SK-MEL-5 (cell line): ENCODE data around the gene TBC1D28. TPM values are rescaled to one million over a fixed set of nuclear protein-coding genes. Genes with fewer than 3 reads are reported as not detected.
"Not testable (repeated sequence)": the region's sequence is repeated elsewhere in the genome, so short reads cannot be mapped to it uniquely, and the experiment has no call there.

Source experiments
- DNase-seq: peaks from one replicate; pipeline ENCODE4 v3.0.0-alpha.2; 2016; ENCODE audit warnings: low read depth, low spot score
- in situ Hi-C: cut with HindIII; loops from 2 replicates; pipeline ENCODE4 v1.10.0; 2016; ENCODE audit warnings: low sequenced_read_pairs, high pct_unique_total_duplicates, low pct_unique_long_range_greater_than_20kb
- small RNA-seq, 2 experiments: library from RNA; depleted of rRNA; stranded (forward); fragments of <200 nt; gene quantifications; one replicate each; pipeline ENCODE3, GENCODE V24; 2014
- total RNA-seq: library from RNA; depleted of rRNA; stranded (reverse); fragments of >200 nt; shearing (Covaris generic); gene quantifications from 2 replicates; pipeline ENCODE4 v1.2.3, GENCODE V29; 2014; rRNA removed

Gene TBC1D28
- total RNA-seq, 1 experiment from 2014 or later = not detected

DNA sequence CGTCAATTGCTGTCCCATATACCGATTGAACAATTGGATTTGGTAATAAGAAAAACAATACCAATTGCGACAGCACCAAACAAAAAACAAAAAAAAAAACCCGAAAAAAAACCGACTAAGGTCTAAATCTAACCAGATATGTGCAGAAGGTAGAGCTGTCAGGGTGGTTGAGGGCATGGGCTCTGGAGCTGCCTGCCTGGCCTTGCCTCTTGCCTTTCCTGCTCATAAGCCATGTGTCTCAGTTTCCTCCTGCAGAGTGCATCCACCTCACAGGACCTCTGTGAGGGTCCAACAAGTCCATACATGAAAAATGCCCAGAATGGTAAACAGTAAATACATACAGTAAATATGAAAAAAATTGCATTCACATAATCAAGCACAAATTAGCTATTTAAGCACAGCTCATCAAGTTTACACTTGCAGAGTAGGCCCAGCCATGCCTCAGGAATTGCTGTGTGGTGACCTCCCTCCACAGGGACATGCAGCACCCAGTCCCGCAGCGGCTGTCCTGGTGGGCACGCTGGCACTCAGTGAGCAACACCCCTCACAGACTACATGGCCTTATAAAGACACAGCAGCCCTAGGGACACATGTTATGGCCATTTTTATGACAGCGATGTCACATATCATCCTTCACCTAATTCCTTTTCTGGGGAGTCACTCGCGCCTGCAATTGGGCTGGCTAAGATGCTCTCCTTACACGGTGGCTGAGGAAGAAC lies 17.9 kb downstream of the TBC1D28 start:
- in situ Hi-C loops = no loop called here
- no peak for DNase-seq

GRCh38 chr17:18625509-18626104 lies 18.6 kb downstream of the TBC1D28 start:
- in situ Hi-C loops = not testable (repeated sequence)
- peak; percentile 84 for DNase-seq

DNA sequence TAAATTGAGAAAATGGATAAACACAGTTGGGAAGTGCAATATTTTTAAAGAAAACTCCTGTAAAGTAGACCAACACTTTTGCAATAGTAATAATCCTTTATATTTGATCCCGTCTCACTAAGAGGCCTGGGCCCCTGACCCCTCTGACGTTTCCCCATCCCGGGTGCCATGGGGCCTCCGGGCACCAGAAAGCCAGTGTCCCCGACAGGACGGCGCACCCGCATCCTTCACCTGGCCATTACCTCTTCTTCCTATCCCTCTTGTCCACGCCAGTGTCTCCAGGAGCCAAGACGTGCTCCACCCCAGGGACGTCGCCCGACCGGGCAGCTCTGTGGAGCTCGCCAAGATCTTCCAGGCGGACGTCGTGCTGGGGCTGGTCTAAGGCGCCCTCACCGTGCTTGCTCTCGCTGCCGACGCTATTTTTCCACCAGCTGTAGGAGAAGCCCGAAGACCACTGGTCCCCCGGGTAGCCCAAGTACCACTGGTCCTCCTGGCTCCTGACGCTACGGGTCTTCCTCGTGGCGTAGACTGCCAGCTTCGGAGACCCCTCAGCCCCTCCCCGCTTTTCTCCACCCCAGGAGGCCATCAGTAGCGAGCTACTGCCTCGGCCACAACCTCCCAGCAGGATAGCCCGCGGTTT lies 19.2 kb downstream of the TBC1D28 start:
- in situ Hi-C loops = not testable (repeated sequence)
- peak; percentile 7 for DNase-seq

- DNase-seq, in situ Hi-C loops: not testable (repeated sequence)
Observed at GRCh38 chr17:18617613-18618012, 26.6 kb downstream of the TBC1D28 start.

DNA sequence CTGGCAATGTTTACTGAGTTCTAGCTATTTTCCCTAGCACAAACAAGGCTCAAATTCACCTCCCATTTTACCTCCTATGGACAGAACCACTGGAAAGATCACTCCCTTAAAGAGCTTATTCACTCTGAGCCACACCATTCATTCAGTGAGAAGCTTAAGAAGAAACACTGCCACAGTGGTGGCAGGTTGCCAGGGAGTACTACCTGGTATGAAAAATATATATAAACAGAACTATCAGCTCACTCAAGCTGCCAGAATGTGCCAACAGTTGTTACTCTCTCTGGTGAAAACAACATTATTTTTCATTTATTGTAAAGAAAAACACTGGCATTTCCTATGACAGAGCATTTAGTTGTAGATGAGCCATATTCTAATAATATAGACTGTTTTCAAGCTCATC lies 31.2 kb downstream of the TBC1D28 start:
- in situ Hi-C loops, DNase-seq: not testable (repeated sequence)

DNA sequence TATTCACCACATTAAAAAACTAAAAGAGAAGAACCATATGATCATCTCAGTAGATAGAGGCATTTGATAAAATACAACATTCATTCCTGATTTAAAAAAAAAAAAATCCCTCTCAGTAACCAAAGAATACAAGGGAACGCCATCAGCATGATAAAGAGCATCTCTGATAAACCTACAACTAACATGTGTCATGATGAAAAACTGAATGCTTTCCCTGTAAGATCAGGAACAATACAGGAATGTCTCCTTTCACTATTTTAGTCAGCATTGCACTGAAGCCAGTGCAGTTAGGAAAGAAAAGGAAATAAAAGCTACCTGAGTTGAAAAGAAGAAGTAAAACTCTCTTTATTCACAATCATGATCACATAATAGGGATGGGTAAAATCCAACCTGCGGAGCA lies 51.1 kb downstream of the TBC1D28 start:
- DNase-seq, in situ Hi-C loops: not testable (repeated sequence)

Small RNA genes within 50 kb of the gene (small RNA-seq; reads per million reads assigned to genes)
- gene AC026271.2 = 0 reads per million in 2 experiments

Other genes starting within 250 kb of the TBC1D28 start
- gene LGALS9C, start 167.6 kb downstream of the TBC1D28 start, total RNA-seq = not detected in 2 replicates
- gene FOXO3B, start 37.9 kb upstream of the TBC1D28 start, total RNA-seq = 0.71 and 1.4 TPM in 2 replicates
- not detected in 2 replicates for gene FBXW10, start 99.7 kb upstream of the TBC1D28 start, total RNA-seq
- gene TVP23B, start 136.8 kb upstream of the TBC1D28 start, total RNA-seq = 78.8 and 92.5 TPM in 2 replicates
- gene PRPSAP2, start 213.7 kb upstream of the TBC1D28 start, total RNA-seq = 61.4 and 63.6 TPM in 2 replicates